ENCODE data around the gene SRGAP1.

DNA sequence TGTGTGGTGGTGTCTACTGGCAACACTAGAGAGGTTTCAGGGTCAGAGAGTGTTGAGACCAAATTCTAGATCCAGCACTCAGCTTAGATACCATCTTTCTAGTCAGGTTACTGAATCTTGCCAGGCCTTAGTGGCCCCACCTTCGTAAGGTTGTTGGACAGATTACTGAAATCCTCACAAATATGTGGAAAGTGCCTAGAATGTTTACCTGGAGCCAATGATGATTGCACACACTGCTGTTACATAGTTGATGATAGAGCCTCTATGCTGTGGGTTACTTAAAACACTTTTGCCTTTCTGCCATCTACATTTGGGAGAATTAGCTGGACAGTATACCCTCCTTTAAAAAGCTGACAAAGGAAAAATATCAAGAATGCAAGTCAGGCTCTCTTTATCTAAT, 33.2 kb downstream of the SRGAP1 start:
- TF ChIP-seq, protein P1, sequence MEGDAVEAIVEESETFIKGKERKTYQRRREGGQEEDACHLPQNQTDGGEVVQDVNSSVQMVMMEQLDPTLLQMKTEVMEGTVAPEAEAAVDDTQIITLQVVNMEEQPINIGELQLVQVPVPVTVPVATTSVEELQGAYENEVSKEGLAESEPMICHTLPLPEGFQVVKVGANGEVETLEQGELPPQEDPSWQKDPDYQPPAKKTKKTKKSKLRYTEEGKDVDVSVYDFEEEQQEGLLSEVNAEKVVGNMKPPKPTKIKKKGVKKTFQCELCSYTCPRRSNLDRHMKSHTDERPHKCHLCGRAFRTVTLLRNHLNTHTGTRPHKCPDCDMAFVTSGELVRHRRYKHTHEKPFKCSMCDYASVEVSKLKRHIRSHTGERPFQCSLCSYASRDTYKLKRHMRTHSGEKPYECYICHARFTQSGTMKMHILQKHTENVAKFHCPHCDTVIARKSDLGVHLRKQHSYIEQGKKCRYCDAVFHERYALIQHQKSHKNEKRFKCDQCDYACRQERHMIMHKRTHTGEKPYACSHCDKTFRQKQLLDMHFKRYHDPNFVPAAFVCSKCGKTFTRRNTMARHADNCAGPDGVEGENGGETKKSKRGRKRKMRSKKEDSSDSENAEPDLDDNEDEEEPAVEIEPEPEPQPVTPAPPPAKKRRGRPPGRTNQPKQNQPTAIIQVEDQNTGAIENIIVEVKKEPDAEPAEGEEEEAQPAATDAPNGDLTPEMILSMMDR (IDR thresholded peaks at IDR 0.05), result no peak
- no peak for TF ChIP-seq SIN3A (IDR thresholded peaks at IDR 0.05; ENCODE audit: borderline replicate concordance, insufficient read depth, low read depth, low read length)
